SW 1271 (cell line): ENCODE data around the gene GTF3C1.
A peak's percentile ranks its signal among the peaks of the same experiment; 100 is the strongest.

Experiments
- DNase-seq, 2 experiments: peaks; one replicate each; lab custom pipeline; 2025; lab: John Stamatoyannopoulos, UW

Gene GTF3C1

DNA sequence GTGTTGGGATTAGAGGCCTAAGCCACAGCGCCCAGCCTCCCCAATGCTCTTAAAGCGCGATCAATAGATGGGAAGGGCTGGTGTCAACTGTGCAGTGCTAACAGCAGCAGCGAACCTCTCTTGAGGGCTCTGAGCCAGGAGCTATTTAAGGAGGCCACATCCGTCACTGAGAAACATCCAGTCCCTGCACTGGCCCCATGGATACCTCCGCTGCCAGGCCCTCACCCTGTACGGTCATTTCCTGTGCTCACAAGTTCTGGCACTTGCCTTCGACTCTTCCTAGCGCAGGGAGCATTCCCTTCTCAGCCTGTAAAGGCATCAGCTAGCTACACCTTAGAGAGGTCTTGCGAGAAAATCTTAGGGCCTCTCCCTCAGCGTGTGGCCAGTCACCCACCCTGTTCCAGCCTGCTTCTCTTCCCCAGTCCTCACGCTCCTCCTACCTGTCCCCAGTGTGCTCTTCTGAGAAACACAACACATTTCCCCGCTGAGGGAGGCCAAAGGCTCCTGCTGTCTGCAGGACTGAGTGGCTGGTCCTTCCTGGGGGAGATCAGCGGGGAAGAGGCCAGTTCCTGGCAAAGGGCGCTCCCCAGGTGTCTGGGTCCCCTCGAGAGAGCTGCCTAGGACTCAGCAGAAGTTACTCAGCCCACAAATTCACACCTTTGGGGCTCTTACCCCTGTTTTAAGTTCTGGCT is 28.6 kb downstream of the GTF3C1 start:
- no peak for DNase-seq

GRCh38 chr16:27518226-27518625 is 31.5 kb downstream of the GTF3C1 start:
- DNase-seq, result no peak

DNA sequence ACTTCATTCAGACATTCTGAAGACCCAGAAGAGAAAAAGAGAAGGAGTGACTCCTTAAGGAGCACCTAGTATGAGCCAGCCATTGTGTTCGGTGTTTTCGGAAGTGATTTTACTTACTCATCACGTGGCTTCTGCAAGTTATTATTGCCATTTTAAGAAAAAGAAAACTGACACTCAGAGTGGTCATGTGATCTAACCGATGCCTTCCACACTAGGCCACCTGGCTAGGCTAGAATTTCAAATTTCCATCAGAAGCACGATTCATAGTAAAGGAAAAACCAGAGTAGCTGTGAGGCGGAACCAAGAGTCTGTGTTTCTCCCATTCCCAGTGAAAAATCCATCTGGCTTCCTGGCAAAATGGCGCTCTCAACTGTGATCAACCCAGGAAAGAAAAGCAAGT is 32.0 kb downstream of the GTF3C1 start:
- no peak for DNase-seq

- DNase-seq, result no peak
These were observed 33.3 kb downstream of the GTF3C1 start for GRCh38 chr16:27516365-27516764.

- peak in 1 of 2 experiments; percentile 32 for DNase-seq
These were observed 33.8 kb downstream of the GTF3C1 start for GRCh38 chr16:27515874-27516353.

GRCh38 chr16:27514806-27515205 is 34.9 kb downstream of the GTF3C1 start:
- DNase-seq, result no peak

DNA sequence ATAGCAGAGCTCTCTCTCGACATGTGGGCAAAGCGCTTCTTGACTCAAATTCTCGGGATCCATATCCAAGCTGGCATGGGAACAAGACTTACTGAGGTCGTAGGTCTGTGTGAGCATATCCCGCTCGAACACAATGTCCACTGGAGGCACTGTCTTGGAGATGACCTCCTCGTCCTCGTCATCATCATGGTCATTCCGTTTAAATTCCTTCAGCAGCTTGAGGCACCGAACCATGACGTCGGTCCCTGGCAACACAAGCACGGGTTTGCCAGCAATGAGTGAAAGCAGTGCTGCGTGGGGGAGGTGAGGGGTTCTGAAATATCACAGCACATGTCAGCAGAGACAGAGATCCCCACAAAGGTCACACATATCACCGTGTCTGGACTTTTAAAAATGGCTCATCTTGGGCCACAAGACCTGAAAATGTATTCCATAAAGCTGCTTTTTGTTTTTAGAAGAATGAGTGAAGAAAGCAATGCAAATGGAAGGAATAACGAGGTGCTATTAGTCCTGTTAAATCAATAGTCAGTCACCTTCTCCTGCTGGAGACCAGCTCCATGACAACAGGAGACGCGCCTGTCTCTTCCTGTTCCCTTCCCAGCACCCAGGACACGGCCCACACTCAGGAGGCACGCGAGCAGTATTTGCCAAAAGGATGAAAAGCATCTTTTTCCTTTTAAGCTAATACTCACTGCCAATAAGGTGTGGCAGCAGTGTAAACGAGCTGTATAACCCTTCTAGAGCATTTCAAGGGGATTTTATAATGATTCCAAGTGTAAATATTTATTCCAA is 37.9 kb downstream of the GTF3C1 start:
- DNase-seq, result no peak

DNA sequence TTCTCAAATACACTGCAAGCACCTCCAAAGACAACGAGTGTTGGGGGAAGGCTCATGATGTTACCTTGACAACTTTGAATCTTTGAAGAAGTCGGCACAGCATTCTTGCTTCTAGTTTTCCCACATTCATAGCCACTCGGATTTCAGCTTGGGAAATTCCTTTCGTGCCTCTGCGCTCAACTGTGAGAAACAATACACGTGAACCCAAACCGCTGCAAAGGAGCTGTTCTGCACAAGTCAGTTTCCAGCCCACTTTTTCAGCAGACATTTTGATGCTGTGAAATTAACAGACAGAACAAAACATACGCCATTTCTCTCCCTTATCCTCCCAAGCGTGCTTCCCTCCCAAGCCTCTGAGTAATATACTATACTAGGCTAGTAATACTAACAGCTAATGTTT is 41.2 kb downstream of the GTF3C1 start:
- no peak for DNase-seq

GRCh38 chr16:27506771-27507170 is 42.9 kb downstream of the GTF3C1 start:
- no peak for DNase-seq

GRCh38 chr16:27505297-27506236 is 44.1 kb downstream of the GTF3C1 start:
- no peak for DNase-seq

- no peak for DNase-seq
These were observed 46.1 kb downstream of the GTF3C1 start for GRCh38 chr16:27503662-27504061.

DNA sequence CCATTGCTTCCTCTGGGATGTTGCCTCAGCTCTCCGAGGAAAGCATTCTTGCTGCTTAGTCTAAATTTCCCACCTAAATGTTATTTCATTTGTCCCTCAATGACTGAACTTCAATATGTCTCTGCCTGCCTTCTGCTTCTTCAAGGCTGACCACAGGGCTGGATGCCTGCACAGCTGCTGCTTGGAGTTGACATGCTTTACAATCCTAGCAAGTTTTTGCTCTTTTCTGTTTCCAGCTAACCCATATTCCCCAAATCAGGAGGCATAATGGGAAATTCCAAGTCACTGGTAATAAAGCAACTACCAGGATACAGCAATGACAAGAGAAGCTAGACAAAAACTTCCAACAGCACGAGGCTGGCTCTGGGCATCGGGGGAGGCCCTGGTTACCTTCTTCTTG is 48.9 kb downstream of the GTF3C1 start:
- DNase-seq, result no peak

DNA sequence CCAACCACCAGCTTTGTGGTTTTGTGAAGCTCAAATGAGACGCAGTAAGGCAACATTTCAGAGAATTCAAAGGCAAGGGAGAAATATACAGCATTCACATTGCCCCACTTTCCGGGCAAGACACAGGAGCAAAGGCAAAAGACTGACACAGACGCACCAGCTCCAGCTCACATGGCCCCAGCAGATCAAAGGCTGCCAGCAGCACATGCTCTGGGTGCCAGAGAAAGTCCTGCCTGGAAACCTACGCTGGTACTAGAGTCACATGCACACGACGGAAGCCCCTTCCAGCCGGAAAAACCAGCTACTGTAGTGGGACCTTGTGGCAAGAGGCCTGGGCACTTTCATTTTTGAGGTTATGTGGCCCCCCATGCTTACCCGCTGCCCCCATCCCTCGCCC is 50.1 kb downstream of the GTF3C1 start:
- no peak for DNase-seq

DNA sequence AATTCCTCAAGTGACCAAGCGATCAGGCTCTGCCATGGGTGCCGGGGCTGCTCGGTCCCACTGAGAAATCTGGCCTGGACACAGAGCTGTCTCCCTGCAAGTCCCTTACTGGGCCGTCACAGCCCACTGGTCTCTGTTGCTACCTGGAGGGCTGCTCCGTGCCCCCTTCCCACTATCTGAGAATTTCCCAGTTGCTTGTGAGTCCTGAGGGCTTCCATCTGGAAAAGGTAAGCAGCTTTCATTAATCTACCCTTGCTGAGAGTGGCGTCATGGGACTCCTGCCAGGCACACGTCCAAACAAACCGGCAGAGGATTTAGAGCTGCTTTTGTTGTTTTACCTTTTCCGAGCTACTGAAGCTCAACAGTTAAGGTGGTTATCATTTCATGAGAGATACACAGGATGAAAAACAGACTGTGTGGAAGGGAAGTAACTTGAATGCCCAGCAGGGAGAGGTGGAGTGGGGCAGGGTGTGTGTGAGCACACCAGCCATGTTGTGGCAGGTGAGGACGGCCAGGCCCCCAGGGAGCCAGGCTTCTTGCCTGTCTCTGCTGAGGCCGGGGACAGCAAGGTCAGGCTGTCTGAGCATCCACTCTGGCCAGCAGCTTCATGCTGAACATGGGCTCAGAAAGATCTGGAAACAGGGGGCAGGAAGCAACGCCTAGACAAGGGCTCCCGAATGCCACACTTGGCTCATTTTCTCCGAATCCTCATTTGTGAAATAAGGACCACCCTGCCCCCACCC is 50.6 kb downstream of the GTF3C1 start:
- no peak for DNase-seq

DNA sequence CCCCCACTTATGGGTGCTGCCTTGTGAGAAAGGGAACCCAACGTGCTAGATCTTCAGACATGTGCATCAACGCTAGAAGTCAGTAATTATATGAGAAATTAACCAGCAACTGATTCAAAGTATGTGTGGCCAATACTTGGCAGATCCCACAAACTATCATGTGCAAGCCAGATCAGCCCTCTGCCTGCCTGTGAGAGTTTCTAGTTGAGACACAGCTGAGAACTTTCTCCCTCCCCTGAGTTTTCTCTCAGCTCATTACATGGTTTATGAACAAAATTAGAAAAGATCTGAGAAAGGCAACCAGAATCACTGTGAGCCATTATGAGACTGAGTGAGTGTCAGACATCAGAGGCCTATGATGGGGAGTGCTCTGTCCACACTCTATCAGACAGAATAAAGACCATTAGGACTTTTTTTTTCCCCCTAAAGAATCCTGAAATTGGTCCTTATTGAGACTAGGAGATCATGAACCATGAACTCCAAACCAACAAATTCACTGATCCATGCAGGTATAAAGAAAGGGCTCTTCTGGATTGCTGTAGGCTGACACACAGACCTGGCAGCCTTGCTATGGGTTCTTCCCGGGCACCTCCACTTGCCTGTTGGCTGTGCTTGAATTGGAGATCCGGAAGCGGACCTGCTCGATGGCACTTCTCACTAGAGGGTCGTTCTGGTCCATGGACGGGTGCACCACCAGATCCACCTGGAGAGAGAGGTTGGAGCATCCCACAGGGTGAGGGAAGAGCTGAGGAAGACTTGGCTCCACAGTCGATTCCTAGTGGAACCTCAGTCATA is 51.5 kb downstream of the GTF3C1 start:
- no peak for DNase-seq

DNA sequence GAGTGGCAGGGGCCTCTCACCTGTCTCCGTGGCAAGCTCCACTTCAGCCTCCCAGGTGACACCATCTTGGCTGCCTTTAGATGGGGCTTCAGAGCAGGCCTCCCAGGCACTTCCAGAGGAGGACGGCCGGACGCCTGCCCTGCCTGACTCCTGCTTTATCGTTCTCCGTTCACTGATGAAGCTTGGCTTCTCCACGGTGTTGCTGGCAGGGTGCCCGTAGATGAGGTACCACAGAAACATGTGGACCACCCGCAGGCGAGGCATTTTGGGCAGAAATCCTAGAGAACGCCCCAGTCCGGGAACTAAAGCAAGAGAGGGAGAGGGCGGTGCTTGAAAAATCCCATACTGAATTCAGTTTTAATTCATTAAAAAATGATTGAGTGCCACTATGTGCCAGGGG is 54.5 kb downstream of the GTF3C1 start:
- DNase-seq, result no peak

GRCh38 chr16:27492588-27492979 is 57.1 kb downstream of the GTF3C1 start:
- DNase-seq, result no peak

DNA sequence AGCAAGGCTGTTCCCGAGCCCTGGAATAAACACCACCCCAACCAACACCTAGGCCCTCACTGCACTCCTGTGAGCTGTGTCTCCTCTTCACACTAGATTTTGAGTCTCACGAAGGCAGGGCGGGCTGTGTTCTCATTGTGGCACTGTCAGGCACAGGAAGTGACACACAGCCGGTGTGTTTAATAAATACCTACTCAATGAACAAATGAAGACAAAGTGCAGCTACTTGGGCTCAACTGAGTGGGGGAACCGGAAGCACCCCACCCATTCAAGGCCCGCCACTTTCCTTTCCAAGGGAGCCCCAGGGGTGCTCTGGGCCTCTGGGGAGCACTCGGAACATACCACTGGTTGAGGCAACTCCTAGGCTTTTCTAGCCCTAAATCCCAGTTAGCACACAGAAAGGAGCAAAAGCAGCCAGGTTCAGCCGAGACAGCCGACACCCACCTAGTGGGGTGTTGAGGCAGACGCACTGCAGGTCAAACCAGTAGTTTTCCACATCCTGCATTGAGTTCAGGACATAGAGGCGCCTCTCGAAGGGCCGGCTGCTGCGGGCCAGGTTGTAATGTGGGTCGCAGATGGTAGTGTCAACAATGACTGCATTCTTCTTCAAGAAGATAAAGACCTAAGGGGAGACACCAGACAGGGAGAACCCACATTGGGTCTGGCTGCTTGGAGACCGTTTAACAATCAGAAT is 57.7 kb downstream of the GTF3C1 start:
- no peak for DNase-seq

DNA sequence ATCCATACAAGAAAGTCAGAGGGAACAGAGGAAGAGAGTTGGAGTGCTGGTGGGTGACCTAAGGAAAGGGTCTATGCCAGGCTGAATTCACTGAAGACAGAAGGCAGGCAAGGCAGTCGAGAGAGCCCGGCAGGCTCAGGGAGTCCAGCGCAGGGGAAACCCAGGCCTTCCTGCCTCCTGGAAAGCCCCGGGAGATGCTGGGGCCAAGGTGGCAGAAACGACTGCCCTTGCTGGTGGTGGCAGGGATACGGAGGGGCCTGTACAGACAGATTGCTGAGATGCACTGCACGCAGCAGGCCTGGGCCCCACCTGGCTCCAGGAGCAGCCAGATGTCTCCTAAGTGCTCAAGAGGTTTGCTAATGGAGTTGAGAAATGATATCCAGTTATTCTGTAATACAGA is 59.8 kb downstream of the GTF3C1 start:
- no peak for DNase-seq

DNA sequence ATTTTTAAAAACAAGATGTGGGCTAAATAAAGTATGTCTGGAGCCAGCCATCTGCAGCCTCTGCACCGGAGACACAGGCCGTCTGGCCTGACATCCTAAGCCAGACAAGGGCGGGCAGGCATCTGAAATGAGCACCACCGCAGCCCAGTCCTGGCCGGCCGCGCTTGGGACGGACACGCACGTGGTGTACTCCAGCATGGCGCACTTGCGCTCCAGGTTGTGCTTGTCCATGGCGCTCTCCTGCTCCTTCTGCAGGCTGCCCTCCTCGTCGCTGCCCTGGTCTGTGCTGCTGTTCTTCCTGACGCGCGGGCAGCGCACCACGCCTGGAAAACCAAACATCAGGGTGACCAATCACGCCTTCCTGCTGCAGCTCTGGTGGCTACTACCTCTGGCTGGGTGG is 60.3 kb downstream of the GTF3C1 start:
- DNase-seq, result no peak
